DOHH2 (cell line): ENCODE results near the gene DDX46.
"Not testable (repeated sequence)": the region's sequence is repeated elsewhere in the genome, so short reads cannot be mapped to it uniquely, and the experiment has no call there.

ENCODE experiments used
- EZH2phosphoT487 ChIP-seq: fragments of 200-600 bp; sonication (generic); IDR thresholded peaks from 2 replicates; pipeline ENCODE4 v1.6.1; 2017; ENCODE audit warnings: borderline replicate concordance, mild to moderate bottlenecking, antibody characterized with exemption, low read length, moderate library complexity, mixed read lengths
- TF ChIP-seq, protein P1 (sequence below): fragments of 200-600 bp; sonication (generic); IDR thresholded peaks from one replicate; pipeline ENCODE4 v1.5.1; 2014; ENCODE audit warnings: antibody characterized with exemption, mild to moderate bottlenecking, low read depth, low read length; ENCODE audit not compliant: poor library complexity, severe bottlenecking

DNA sequence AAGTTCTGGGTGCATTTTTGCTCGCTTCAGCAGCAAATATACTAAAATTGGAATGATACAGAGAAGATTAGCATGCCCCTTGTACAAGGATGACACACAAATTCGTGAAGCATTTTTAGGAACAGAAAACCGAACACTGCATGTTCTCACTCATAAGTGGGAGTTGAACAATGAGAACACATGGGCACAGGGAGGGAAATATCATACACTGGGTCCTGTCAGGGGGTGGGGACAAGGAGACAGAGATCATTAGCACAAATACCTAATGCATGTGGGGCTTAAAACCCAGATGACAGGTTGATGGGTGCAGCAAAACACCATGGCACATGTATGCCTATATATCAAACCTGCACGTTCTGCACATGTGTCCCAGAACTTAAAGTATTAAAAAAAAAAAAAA is 43.1 kb upstream of the DDX46 start:
- TF ChIP-seq, protein P1, sequence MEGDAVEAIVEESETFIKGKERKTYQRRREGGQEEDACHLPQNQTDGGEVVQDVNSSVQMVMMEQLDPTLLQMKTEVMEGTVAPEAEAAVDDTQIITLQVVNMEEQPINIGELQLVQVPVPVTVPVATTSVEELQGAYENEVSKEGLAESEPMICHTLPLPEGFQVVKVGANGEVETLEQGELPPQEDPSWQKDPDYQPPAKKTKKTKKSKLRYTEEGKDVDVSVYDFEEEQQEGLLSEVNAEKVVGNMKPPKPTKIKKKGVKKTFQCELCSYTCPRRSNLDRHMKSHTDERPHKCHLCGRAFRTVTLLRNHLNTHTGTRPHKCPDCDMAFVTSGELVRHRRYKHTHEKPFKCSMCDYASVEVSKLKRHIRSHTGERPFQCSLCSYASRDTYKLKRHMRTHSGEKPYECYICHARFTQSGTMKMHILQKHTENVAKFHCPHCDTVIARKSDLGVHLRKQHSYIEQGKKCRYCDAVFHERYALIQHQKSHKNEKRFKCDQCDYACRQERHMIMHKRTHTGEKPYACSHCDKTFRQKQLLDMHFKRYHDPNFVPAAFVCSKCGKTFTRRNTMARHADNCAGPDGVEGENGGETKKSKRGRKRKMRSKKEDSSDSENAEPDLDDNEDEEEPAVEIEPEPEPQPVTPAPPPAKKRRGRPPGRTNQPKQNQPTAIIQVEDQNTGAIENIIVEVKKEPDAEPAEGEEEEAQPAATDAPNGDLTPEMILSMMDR: not testable (repeated sequence)
- not testable (repeated sequence) for TF ChIP-seq EZH2phosphoT487
